ENCODE results near the gene FHL2.

DNA sequence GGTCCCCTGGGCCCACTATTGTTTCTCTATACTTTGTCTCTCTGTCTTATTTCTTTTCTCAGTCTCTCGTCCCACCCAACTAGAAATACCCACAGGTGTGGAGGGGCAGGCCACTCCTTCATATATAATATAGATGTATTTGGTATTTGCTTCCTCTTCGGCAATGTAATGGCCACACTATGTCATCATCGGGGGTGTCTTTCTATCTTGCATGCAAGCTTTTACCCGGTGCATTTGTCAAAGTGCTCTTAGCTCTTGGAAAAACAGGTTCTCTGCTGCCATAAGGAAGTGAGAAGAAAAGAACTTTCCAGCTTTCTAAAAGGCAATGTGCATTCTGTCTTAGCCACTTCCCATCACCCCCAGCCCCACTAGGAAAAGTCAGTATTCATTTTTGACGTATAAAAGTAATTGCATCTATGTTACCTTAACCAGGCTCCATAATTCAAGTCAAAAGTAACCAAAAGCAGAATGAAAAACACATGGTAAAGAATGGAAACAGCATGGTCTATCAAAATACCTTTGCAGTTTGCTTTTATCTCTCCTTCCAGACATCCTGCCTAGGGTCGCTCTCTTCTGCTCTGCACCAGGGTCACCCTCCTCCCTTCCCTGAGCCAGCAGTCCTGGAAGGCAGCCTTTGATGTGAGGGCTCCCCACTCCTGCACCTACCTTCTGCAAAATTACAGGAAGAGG, 27.2 kb upstream of the FHL2 start:
- TF ChIP-seq, protein P1, sequence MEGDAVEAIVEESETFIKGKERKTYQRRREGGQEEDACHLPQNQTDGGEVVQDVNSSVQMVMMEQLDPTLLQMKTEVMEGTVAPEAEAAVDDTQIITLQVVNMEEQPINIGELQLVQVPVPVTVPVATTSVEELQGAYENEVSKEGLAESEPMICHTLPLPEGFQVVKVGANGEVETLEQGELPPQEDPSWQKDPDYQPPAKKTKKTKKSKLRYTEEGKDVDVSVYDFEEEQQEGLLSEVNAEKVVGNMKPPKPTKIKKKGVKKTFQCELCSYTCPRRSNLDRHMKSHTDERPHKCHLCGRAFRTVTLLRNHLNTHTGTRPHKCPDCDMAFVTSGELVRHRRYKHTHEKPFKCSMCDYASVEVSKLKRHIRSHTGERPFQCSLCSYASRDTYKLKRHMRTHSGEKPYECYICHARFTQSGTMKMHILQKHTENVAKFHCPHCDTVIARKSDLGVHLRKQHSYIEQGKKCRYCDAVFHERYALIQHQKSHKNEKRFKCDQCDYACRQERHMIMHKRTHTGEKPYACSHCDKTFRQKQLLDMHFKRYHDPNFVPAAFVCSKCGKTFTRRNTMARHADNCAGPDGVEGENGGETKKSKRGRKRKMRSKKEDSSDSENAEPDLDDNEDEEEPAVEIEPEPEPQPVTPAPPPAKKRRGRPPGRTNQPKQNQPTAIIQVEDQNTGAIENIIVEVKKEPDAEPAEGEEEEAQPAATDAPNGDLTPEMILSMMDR (IDR thresholded peaks at IDR 0.05; ENCODE audit: insufficient read depth, low read length, poor library complexity, severe bottlenecking) = no peak
- no peak for TF ChIP-seq EZH2phosphoT487 (conservative IDR thresholded peaks at IDR 0.05; ENCODE audit: low read length)

All from SU-DHL-6 (cell line).